ENCODE measurements around the gene TRIM10. TPM values are rescaled to one million over a fixed set of nuclear protein-coding genes. Genes with fewer than 3 reads are reported as not detected.

The TRIM10 gene
- total RNA-seq, 2 experiments from 2014 or later: 0.11 to 0.16 TPM

Other genes with a start within 250 kb of the TRIM10 start
- 1,000 to 10,000 TPM; 1,053 to 1,189 TPM for gene HLA-A, start 218.7 kb downstream of the TRIM10 start, total RNA-seq
- gene POLR1H, start 99.9 kb downstream of the TRIM10 start, total RNA-seq: 10 to 100 TPM; 38.2 to 65.0 TPM
- 10 to 100 TPM; 47.8 to 59.9 TPM for gene PPP1R11, start 94.0 kb downstream of the TRIM10 start, total RNA-seq
- gene RNF39, start 85.4 kb downstream of the TRIM10 start, total RNA-seq: not detected
- not detected for gene TRIM31, start 48.1 kb downstream of the TRIM10 start, total RNA-seq
- not detected for gene TRIM40, start 25.1 kb downstream of the TRIM10 start, total RNA-seq
- gene TRIM15, start 2.3 kb upstream of the TRIM10 start, total RNA-seq: under 1 TPM; 0.18 to 0.26 TPM
- gene TRIM26, start 52.2 kb upstream of the TRIM10 start, total RNA-seq: 10 to 100 TPM; 48.4 to 60.4 TPM
- 10 to 100 TPM; 16.5 to 17.5 TPM for gene TRIM39, start 165.7 kb upstream of the TRIM10 start, total RNA-seq
- gene RPP21, start 183.9 kb upstream of the TRIM10 start, total RNA-seq: 10 to 100 TPM; 32.6 to 38.1 TPM

Data from activated CD4-positive, alpha-beta T cell treated with anti-CD3 and anti-CD28 coated beads for 36 hours (primary cell).